Mesendoderm (in vitro differentiated cells): ENCODE measurements around the gene TOM1. TPM values are rescaled to one million over a fixed set of nuclear protein-coding genes. Genes with fewer than 3 reads are reported as not detected.
"Not testable (repeated sequence)": the region's sequence is repeated elsewhere in the genome, so short reads cannot be mapped to it uniquely, and the experiment has no call there.

Source experiments
- DNase-seq: peaks from one replicate; pipeline ENCODE4 v3.0.0; 2013
- H2AK5ac ChIP-seq: 2 replicates; pipeline ENCODE4 v1.6.1; 2013; ENCODE audit warnings: low read length, inconsistent platforms
- H2BK120ac ChIP-seq: 2 replicates; pipeline ENCODE4 v1.6.1; 2013; ENCODE audit warnings: low read depth, mild to moderate bottlenecking, low read length, moderate library complexity, mixed read lengths
- H2BK15ac ChIP-seq: replicated peaks from 2 replicates; pipeline ENCODE4 v1.6.1; 2013; ENCODE audit warnings: low read depth, mild to moderate bottlenecking, moderate library complexity
- H2BK5ac ChIP-seq: 2 replicates; pipeline ENCODE4 v1.6.1; 2013; ENCODE audit warnings: low read length, inconsistent platforms
- H3K18ac ChIP-seq: 2 replicates; pipeline ENCODE4 v1.6.1; 2013; ENCODE audit warnings: mild to moderate bottlenecking, low read length, mixed read lengths
- H3K23ac ChIP-seq: one replicate; pipeline ENCODE4 v1.6.1; 2013; ENCODE audit warnings: low read length
- H3K27ac ChIP-seq: 2 replicates; pipeline ENCODE4 v1.5.1; 2013; ENCODE audit warnings: low read depth, mild to moderate bottlenecking, inconsistent platforms, low read length, moderate library complexity
- H3K27me3 ChIP-seq: 2 replicates; pipeline ENCODE4 v1.6.1; 2013; ENCODE audit warnings: low read length, control low read depth, mild to moderate bottlenecking, inconsistent platforms; ENCODE audit not compliant: insufficient read depth, poor library complexity
- H3K36me3 ChIP-seq: 2 replicates; pipeline ENCODE4 v1.6.1; 2013; ENCODE audit warnings: low read length, inconsistent platforms; ENCODE audit not compliant: control insufficient read depth, insufficient read depth
- H3K4ac ChIP-seq: one replicate; pipeline ENCODE4 v1.6.1; 2013; ENCODE audit warnings: low read depth, mild to moderate bottlenecking, low read length, moderate library complexity
- H3K4me1 ChIP-seq: 2 replicates; pipeline ENCODE4 v1.6.1; 2013; ENCODE audit warnings: low read depth, low read length, inconsistent platforms; ENCODE audit not compliant: control insufficient read depth
- H3K4me2 ChIP-seq: 2 replicates; pipeline ENCODE4 v1.6.1; 2013; ENCODE audit warnings: low read length
- H3K4me3 ChIP-seq: 2 replicates; pipeline ENCODE4 v1.5.1; 2013; ENCODE audit warnings: mild to moderate bottlenecking, low read length
- H3K56ac ChIP-seq: one replicate; pipeline ENCODE4 v1.6.1; 2013; ENCODE audit warnings: low read length
- H3K79me1 ChIP-seq: 2 replicates; pipeline ENCODE4 v1.6.1; 2013; ENCODE audit warnings: low read length, inconsistent platforms
- H3K79me2 ChIP-seq: 2 replicates; pipeline ENCODE4 v1.6.1; 2013; ENCODE audit warnings: mild to moderate bottlenecking, low read length; ENCODE audit not compliant: control insufficient read depth, insufficient read depth
- H3K9ac ChIP-seq: 2 replicates; pipeline ENCODE4 v1.6.1; 2013; ENCODE audit warnings: low read length, inconsistent platforms
- H4K5ac ChIP-seq: one replicate; pipeline ENCODE4 v1.6.1; 2013; ENCODE audit warnings: low read length
- H4K8ac ChIP-seq: one replicate; pipeline ENCODE4 v1.6.1; 2013; ENCODE audit warnings: low read depth, mild to moderate bottlenecking, control low read depth, low read length, moderate library complexity
- WGBS: extraction: QIAGEN DNeasy Blood & Tissue Kit; methylation state at CpG from one replicate; pipeline ENCODE4 v1.1.7; 2013; ENCODE audit warnings: low lambda C conversion rate, missing lambda C conversion rate; ENCODE audit not compliant: insufficient coverage; ENCODE audit errors: extremely low coverage; 5-methylcytosine and 5-hydroxymethylcytosine counted together
- small RNA-seq: library from polyadenylated mRNA; stranded (forward); fragments of <200 nt; extraction: miRNeasy Mini kit (QIAGEN cat#:217004); gene quantifications from one replicate; pipeline ENCODE3, GENCODE V24; 2013; ENCODE audit not compliant: insufficient read depth

The TOM1 gene

DNA sequence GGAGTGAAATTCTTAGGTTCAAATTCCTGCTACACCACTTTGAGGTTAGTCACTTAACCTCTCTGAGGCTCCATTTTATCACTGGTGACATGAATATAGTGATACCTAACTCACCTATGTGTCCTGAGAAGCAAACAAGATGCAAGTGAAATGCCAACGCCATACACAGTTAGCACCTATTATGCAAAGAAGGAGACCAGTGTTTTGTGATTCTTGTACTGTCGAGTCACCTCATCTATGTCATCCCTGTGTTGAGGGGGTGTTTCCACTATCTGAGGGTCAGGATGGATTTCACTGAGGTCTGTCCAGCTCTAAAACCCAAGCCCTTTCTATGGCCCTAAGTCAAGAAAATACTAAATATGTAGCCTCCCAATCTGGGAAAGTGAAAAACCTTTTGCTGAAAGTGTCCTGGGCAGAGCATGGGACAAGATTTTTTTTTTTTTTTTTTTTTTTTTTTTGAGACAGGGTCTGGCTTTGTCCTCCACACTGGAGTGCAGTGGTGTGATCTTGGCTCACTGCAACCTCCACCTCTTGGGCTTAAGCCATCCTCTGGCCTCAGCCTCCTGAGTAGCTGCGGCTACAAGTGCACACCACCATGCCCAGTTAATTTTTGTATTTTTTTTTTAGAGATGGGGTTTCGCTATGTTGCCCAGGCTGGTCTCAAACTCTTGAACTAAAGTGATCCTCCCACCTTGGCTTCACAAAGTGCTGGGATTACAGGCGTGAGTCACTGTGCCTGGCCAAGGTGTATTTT is 95.3 kb downstream of the TOM1 start:
- no peak overlapping the region for H2BK5ac ChIP-seq
- H3K4ac ChIP-seq = no peak overlapping the region
- no peak overlapping the region for H2BK15ac ChIP-seq
- no peak for DNase-seq
- H3K23ac ChIP-seq = no peak overlapping the region
- H3K4me3 ChIP-seq = no peak overlapping the region
- no peaks in the 10 kb centered on the region for H3K36me3 ChIP-seq
- H3K56ac ChIP-seq = no peak overlapping the region
- H3K79me2 ChIP-seq = no peaks in the 10 kb centered on the region
- no peak overlapping the region for H4K8ac ChIP-seq
- peaks cover 2% of the 10 kb centered on the region for H3K4me1 ChIP-seq
- no peak overlapping the region for H3K27ac ChIP-seq
- H4K5ac ChIP-seq = no peak overlapping the region
- no peak overlapping the region for H3K18ac ChIP-seq
- H3K79me1 ChIP-seq = no peaks in the 10 kb centered on the region
- H2AK5ac ChIP-seq = no peak overlapping the region
- WGBS = no CpG with 5 or more reads among the region's 5 CpGs
- H3K9ac ChIP-seq = no peak overlapping the region
- H2BK120ac ChIP-seq = no peak overlapping the region
- no peak overlapping the region for H3K4me2 ChIP-seq
- H3K27me3 ChIP-seq = no peaks in the 10 kb centered on the region

DNA sequence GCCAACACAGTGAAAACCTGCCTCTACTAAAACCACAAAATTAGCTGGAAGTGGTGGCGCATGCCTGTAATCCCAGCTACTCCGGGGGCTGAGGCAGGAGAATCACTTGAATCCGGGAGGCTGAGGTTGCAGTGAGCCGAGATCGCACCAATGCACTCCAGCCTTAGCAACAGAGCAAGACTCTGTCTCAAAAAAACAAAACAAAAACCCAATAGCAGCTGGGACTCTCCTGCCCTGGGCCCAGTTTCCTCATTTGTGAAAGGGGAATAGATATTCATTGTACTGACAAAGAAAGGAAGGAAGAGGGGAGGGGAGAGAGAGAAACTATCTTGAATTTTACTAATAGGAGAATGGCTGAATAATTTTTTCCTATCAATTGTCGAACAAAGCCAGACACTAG is 96.9 kb downstream of the TOM1 start:
- H3K9ac ChIP-seq, H2BK5ac ChIP-seq, H2BK15ac ChIP-seq, H3K18ac ChIP-seq, H2AK5ac ChIP-seq, H3K36me3 ChIP-seq, H2BK120ac ChIP-seq, H3K4ac ChIP-seq, H3K56ac ChIP-seq, H3K79me1 ChIP-seq, DNase-seq, H3K4me2 ChIP-seq, H3K4me3 ChIP-seq, H3K27me3 ChIP-seq, H3K23ac ChIP-seq, H3K4me1 ChIP-seq, H4K5ac ChIP-seq, H3K27ac ChIP-seq, H4K8ac ChIP-seq: not testable (repeated sequence)
- WGBS = no CpG with 5 or more reads among the region's 6 CpGs
- peaks cover 14% of the 10 kb centered on the region for H3K79me2 ChIP-seq

GRCh38 chr22:35397095-35397904 is 97.6 kb downstream of the TOM1 start:
- Histone ChIP-seq H4K5ac (no peak overlapping the region), H3K4me1 (peaks cover 2% of the 10 kb centered on the region), H3K79me2 (peaks cover 19% of the 10 kb centered on the region), H3K18ac (no peak overlapping the region), H3K4me3 (no peak overlapping the region), H4K8ac (no peak overlapping the region), H2BK5ac (no peak overlapping the region), H3K4ac (no peak overlapping the region), H3K27ac (no peak overlapping the region), H3K79me1 (no peaks in the 10 kb centered on the region), H2BK120ac (no peak overlapping the region), H3K23ac (no peak overlapping the region), H3K4me2 (no peak overlapping the region), H3K27me3 (no peaks in the 10 kb centered on the region), H2BK15ac (no peak overlapping the region), H3K9ac (no peak overlapping the region), H3K56ac (peak overlapping the region; percentile 64), H2AK5ac (no peak overlapping the region), H3K36me3 (no peaks in the 10 kb centered on the region)
- WGBS = no CpG with 5 or more reads among the region's 13 CpGs
- peak; percentile 58 for DNase-seq

Small RNA genes lying within 50 kb of the gene (small RNA-seq; reads per million reads assigned to genes)
- 83.3 reads per million, percentile 96 among the genes with 10 or more reads in this experiment for gene MIR3909
- not detected for gene MIR6069
